ENCODE results near the gene HEPN1.

HEPN1 gene

DNA sequence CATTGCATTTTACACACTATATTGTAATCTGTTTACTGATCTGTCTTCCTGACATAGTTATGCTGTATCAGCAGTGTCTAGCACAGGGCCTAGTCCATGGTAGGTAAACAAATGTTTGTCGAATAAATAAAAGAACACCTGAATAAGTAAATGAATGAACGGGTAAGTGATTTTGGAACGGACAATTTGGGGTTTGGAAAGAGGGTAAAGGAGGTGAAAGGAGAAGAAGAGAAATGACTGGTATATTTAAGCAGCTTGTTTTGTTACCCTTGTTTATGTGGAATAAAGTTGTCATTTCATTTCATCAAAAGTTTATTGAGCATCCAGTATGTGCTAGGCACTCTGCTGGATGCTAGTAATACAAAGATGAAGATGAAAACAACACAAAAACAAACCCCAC is at the start of gene HEPN1:
Gene HEPN1 (plus strand): TSS at position 301 of the 400 bp plus-strand sequence.
- in situ Hi-C loops (cut with MboI; ENCODE audit: low sequenced_read_pairs, unreplicated experiment), result no loop called here
- TF ChIP-seq, protein P1, sequence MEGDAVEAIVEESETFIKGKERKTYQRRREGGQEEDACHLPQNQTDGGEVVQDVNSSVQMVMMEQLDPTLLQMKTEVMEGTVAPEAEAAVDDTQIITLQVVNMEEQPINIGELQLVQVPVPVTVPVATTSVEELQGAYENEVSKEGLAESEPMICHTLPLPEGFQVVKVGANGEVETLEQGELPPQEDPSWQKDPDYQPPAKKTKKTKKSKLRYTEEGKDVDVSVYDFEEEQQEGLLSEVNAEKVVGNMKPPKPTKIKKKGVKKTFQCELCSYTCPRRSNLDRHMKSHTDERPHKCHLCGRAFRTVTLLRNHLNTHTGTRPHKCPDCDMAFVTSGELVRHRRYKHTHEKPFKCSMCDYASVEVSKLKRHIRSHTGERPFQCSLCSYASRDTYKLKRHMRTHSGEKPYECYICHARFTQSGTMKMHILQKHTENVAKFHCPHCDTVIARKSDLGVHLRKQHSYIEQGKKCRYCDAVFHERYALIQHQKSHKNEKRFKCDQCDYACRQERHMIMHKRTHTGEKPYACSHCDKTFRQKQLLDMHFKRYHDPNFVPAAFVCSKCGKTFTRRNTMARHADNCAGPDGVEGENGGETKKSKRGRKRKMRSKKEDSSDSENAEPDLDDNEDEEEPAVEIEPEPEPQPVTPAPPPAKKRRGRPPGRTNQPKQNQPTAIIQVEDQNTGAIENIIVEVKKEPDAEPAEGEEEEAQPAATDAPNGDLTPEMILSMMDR (IDR thresholded peaks at IDR 0.05; ENCODE audit: borderline replicate concordance, control extremely low read depth, extremely low read depth, insufficient read depth, missing control alignments), result no peak
- no peak for DNase-seq (ENCODE audit: low spot score)

- TF ChIP-seq, protein P1 (IDR thresholded peaks at IDR 0.05; ENCODE audit: borderline replicate concordance, control extremely low read depth, extremely low read depth, insufficient read depth, missing control alignments), result no peak
Measured at GRCh38 chr11:124869331-124869730, 49.7 kb upstream of the HEPN1 start.

DNA sequence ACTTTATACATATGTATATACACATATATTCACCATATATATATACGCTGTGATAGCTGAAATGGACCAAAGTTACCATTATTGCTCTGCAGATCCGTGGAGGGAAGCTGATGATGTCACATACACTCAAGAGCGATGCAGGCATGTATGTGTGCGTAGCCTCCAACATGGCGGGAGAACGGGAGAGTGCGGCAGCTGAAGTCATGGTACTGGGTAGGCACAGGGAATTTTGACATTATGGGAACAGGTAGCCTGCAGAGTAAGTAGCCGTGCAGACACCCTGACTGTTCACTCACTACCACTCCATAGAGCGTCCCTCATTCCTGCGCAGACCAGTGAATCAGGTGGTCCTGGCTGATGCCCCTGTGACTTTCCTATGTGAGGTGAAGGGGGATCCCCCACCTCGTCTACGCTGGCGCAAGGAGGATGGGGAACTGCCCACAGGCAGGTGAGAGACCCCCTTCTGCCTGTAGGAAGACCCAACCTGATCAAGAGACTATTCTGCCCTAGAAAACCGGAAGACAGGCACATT is 49.1 kb upstream of the HEPN1 start:
- no peak for DNase-seq (ENCODE audit: low spot score)
- in situ Hi-C loops (cut with MboI; ENCODE audit: low sequenced_read_pairs, unreplicated experiment), result no loop called here
- TF ChIP-seq, protein P1 (IDR thresholded peaks at IDR 0.05; ENCODE audit: borderline replicate concordance, control extremely low read depth, extremely low read depth, insufficient read depth, missing control alignments), result no peak

More at GRCh38 chr11:124869331-124869730, 49.7 kb upstream of the HEPN1 start:
- no peak for DNase-seq (ENCODE audit: low spot score)
- in situ Hi-C loops (cut with MboI; ENCODE audit: low sequenced_read_pairs, unreplicated experiment), result no loop called here

DNA sequence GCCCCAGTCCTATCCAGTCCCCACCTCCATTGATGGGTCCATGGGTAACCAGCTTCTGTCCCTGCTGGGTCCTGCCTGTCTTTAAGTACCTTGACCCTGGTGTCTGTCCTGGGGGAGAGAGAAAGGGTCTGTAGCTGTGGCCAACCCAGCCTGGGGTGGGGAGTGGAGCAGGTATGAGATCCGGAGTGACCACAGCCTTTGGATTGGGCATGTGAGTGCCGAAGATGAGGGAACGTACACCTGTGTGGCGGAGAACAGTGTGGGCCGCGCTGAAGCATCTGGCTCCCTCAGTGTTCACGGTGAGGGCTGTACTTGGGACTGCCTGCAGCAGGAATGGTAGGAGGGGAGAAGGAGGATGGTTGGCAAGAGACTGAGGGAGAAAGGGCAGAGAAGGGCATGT is 48.6 kb upstream of the HEPN1 start:
- in situ Hi-C loops (cut with MboI; ENCODE audit: low sequenced_read_pairs, unreplicated experiment), result no loop called here
- TF ChIP-seq, protein P1 (IDR thresholded peaks at IDR 0.05; ENCODE audit: borderline replicate concordance, control extremely low read depth, extremely low read depth, insufficient read depth, missing control alignments), result no peak
- DNase-seq (ENCODE audit: low spot score), result no peak

- in situ Hi-C loops (cut with MboI; ENCODE audit: low sequenced_read_pairs, unreplicated experiment), result no loop called here
- TF ChIP-seq, protein P1 (IDR thresholded peaks at IDR 0.05; ENCODE audit: borderline replicate concordance, control extremely low read depth, extremely low read depth, insufficient read depth, missing control alignments), result no peak
- DNase-seq (ENCODE audit: low spot score), result no peak
Measured at GRCh38 chr11:124872280-124872679, 46.8 kb upstream of the HEPN1 start.

DNA sequence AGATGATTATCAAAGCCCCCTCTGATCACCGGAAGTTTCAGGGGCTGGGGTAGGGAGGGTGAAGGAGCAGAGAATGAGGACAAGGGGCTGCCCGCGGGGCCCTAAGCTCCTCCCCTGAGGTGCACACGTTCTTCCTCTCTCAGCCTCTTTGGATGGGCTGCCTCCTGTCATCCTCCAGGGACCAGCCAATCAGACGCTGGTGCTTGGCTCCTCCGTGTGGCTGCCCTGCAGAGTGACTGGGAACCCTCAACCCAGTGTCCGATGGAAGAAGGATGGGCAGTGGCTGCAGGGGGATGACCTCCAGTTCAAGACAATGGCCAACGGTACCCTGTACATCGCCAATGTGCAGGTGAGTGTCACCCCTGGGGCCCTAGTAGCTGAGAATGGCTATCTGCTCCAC is 46.3 kb upstream of the HEPN1 start:
- DNase-seq (ENCODE audit: low spot score), result no peak
- TF ChIP-seq, protein P1 (IDR thresholded peaks at IDR 0.05; ENCODE audit: borderline replicate concordance, control extremely low read depth, extremely low read depth, insufficient read depth, missing control alignments), result no peak
- in situ Hi-C loops (cut with MboI; ENCODE audit: low sequenced_read_pairs, unreplicated experiment), result no loop called here
